GM19455 (cell line): ENCODE results near the gene SCLT1.

Experiments used
- ATAC-seq: cut with Tn5 transposase; IDR thresholded peaks from one replicate; pipeline ENCODE4 v1.9.1; 2021; ENCODE audit not compliant: unreplicated experiment

Gene SCLT1

GRCh38 chr4:128961405-128961804, 131.9 kb downstream of the SCLT1 start:
- no peak for ATAC-seq

DNA sequence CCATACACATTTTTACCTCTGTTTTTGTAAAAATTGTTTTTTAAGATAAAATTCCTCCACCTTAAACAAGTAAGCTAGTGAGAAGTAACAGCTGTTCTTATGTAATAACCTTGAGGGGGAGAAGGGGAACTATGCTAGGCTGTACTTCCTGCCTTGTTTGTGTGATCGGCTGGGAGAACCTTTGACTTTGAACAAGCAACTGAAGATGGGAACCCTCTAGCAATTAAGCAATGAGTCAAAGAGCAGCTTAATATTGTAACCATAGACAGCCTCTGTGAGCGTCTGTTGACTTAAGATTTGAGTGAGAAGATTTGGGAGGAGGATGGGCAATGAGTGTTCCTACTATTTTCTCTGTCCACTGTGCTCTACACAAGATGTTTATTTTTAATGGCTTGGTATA, 135.1 kb downstream of the SCLT1 start:
- no peak for ATAC-seq

DNA sequence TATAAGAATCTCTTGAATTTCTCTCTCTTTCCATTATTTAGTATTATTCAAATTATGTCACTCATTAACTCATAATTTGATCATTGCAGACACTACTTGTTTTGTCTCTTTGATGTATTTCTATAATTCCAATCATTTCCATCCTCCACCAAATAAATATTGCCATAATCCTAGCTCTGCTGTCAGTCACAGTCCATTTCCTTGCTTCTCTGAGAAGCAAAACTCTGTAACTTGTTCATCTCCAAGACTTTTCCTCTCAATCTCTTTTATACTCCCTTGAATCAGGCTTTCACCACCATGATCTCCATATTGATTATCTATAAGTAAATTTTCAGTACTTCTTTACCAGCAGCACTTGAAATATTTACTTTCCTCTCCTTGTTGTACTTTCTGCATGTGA, 135.9 kb downstream of the SCLT1 start:
- ATAC-seq, result no peak

DNA sequence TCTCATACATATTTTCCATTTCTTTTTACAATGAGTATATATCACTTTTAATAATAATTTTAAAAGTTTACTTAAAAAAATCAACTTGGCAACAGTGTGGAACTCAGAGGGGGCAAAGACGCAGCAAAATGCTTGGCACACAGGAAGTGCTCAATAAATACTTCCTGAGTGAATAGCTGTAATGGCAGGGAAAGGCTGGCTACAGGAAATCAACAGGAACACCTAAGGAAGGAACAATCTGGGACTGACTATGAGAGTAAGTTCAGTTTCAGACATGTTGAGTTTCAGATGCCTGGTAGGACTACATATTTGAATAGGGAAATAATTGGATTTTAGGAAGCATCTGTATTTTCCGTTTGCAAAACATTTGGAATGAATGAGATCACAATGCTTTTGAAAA, 137.6 kb downstream of the SCLT1 start:
- ATAC-seq, result no peak

DNA sequence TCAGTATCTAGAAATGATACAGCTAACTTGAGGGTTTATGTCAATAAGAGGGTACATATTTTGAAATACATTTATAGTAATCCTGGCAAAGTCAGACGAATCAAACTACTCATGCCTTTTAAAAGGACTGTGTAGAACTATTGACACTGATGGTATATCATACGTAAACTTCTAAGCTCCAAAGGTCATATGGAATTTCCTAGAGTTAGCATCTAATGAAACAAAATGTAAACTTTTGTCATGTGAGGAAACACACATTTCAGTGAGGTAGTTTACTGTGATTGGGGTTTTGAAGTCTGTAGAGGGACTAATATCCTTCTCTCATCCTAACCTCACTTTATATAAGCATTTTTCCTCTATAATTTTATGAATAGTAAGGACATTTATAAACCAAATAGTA, 138.4 kb downstream of the SCLT1 start:
- no peak for ATAC-seq

DNA sequence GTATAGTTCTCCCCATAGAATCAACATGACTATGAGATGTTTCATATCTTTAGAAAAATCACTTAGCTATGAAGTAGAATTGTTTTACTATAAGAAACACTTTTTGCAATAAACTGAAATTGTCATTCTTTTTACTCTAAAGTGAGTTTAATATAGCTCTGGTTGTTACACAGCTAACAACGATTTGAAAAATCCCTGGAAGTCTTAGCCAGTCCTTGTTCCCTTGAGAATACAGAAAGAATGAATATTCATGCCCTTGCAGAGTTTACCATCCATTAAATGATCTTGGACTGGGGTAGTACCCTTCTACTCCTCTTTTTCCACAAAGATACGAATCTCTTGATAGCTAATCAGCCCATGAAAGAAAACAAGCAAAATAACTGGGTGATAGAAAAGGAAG, 142.0 kb downstream of the SCLT1 start:
- no peak for ATAC-seq

DNA sequence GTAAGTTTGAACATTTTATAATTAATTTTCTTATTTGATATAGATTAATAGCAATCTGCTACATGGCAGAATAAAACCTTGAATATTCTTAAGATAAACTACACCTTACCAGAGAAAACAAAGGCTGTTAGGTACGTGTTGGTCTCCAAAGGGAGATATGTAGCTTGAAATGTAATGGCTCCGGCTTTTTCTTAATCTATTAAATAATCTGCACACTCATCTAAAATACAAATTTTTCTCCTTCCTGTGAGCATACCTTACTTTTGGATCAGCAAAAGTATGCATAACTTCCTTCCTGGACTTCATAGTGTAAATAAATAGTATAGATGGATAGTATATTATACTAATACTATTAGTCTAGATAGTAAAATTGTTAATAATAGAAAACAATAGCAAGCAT, 142.5 kb downstream of the SCLT1 start:
- no peak for ATAC-seq

GRCh38 chr4:128946916-128947315, 146.4 kb downstream of the SCLT1 start:
- no peak for ATAC-seq

DNA sequence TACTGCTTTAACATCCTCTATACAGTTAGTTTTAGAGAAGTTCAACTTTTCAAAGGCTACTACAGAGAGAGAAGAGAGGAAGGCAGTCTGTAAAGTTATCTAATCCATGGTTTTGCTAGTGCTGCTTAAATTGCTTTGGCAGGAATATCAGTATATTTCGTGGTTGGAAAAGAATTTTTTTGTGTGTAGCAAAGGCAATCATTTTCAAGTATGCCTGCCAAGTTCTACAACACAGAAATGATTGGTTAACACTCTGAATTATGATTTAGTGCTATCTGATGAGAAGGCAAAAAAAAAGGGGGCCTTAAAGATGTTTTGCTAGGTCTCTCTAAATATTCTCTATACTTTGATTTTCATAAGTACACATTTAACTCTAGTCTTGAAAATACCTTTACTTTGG, 150.7 kb downstream of the SCLT1 start:
- no peak for ATAC-seq

DNA sequence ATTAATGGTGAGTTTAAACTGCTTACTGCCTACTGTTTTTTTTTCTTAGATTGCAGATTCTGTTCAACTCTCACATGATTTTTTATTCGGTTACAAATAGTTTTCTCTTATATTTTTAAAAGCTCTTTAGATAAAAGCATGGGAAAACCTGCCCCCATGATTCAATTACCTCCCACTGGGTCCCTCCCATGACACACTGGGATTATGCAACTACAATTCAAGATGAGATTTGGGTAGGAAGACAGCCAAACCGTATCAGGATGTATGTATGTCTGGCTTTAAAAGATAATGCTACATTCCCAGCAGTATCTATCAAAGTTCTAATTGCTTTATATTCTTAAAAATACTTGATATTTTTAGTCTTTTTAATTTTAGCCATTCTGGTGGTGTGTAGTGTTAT, 152.4 kb downstream of the SCLT1 start:
- ATAC-seq, result no peak

GRCh38 chr4:128930051-128930450, 163.3 kb downstream of the SCLT1 start:
- no peak for ATAC-seq

DNA sequence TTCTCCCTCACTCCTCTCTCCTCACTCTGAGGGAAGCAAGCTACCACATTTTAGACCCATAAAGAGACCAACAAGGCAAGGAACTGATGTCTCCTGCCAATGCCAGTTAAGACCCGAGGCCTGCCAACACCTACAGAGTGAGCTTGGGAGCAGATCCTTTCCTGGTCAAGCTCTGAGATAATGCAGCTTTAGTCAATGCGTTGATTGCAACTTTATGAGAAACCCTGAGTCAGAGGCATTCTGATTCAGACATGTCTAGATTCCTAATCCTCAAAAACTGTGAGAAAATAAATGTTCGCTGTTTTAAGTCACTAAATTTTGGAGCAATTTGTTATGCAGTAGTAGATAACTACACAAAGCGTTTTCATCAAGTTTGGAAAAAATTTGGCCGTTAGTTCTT, 168.4 kb downstream of the SCLT1 start:
- ATAC-seq, result no peak

- ATAC-seq, result no peak
Measured at GRCh38 chr4:128921954-128922353, 171.4 kb downstream of the SCLT1 start.

- ATAC-seq, result peak; percentile 87
Measured at GRCh38 chr4:128917781-128918180, 175.6 kb downstream of the SCLT1 start.

DNA sequence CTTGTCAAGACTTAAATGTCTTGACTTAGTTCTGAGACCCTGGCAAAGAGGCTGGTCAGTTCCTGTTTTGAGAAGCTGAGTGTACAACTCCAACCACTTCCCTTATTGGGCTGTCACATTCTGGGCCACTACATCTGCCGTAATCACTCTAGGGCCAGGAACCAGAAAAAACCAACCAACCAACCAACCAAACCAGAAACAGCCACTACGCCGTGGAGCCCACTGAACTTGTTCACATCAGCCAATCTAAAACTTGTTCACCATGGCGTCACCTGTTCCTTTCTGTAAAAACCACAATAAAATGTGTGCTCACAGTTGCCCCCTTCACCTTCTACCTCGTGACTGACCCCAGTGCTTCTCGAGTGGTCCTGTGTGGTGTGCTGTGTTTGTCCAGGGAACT, 176.5 kb downstream of the SCLT1 start:
- ATAC-seq, result no peak

DNA sequence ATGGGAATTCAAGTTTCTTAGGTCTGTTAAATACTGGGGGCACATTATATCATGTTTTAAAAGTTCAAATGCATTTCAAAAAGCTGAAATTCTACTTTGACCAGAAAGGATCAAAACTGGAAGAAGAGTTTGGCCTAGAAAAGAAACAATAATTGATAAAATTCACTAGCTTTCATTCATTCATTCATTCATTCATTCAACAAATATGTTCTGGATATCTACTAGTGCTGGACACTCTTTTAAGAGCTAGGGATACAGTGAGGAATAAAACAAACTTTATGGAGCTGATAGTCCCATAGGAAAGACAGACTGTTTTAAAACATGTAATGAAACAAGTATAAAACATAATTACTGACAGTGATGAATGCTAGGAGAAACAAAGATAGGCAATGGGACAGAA, 177.8 kb downstream of the SCLT1 start:
- ATAC-seq, result no peak

GRCh38 chr4:128913228-128913627, 180.1 kb downstream of the SCLT1 start:
- no peak for ATAC-seq

GRCh38 chr4:128908735-128909134, 184.6 kb downstream of the SCLT1 start:
- ATAC-seq, result no peak

- no peak for ATAC-seq
Measured at GRCh38 chr4:128907981-128908380, 185.4 kb downstream of the SCLT1 start.

GRCh38 chr4:128906581-128906980, 186.8 kb downstream of the SCLT1 start:
- ATAC-seq, result no peak

DNA sequence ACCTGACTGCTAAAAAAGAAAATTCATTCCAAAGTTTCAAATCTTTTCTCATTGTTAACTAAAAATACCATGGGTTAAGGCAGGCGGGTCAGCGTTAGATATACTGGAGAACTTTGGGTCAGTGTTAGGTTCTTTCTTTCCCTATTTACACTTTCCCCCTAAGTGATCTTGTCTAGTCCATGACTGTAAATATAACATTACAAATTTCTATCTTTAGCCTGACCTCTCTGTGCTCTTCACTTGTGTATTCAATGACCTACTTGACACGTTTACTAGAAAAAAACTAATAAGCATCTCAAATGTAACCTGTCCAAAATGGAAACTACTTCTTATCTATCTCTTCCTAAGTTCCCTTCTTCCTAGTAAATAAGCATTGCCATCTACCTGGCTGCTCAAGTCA, 188.5 kb downstream of the SCLT1 start:
- no peak for ATAC-seq

DNA sequence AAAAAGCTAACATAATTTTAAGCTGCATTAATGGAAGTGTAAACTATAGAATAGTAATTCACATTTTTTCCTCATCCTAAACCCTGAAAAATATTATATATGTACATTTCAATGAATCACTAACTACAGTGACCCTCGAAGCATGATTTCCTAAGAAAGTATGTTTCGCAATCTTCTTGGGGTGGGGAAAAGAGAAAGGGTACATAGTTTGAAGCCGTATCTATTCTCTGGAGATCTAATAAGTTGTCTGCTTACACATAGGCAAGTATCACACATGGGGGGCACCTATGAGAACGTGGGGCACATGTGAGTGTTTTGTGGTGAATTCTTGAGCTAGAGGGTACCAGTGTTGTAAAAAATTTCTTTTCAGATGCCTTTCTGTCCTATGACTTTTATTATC, 212.7 kb downstream of the SCLT1 start:
- ATAC-seq, result no peak

GRCh38 chr4:128879971-128880370, 213.4 kb downstream of the SCLT1 start:
- ATAC-seq, result no peak

DNA sequence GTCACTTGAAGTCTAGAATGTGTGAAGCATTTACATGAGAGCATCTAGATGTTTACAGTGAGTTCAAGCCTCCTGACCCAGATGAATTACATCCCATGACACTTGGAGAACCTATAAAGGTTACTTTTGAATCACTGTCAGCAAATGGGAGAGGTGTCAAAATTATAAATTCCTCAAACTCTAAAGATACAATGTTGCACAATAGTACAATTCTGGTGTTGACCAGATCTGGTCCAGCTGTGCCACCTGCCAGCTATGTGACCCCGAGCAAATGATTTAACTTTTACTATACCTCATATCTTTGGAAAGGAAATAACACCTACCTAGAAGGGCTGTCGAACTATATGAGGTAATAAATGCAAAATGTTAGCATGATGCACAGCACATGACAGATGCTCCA, 214.1 kb downstream of the SCLT1 start:
- no peak for ATAC-seq
